HG02763 (cell line): Measurements from ENCODE around the gene C16orf95.

Experiments
- ATAC-seq: cut with Tn5 transposase; IDR thresholded peaks from one replicate; pipeline ENCODE4 v1.9.1; 2021; ENCODE audit warnings: mild to moderate bottlenecking, moderate library complexity; ENCODE audit not compliant: unreplicated experiment

C16orf95 gene

DNA sequence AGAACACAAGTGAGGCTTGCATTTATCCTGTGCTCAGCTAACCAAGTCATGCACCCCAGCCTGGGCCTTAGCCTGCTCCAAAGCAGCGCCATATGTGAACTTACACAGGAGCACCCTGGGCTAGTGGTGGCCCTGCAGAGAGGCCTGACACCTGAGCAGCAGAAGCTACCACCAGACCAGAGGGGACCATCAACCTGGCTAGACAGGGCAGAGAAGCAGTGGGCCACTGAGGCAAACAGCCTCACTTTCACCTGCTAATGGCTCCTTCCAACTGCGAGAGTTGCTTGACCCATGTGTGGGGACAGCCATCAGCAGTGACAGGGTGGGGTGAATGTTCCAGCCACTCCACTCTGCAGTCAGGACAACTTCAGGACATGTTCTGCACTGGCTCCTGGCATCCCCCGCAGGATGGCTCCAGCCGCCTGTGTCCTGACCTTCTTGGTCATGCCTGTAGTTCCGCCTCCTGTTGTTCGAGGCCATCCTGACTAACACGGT, 2.9 kb upstream of the C16orf95 start:
- no peak for ATAC-seq

DNA sequence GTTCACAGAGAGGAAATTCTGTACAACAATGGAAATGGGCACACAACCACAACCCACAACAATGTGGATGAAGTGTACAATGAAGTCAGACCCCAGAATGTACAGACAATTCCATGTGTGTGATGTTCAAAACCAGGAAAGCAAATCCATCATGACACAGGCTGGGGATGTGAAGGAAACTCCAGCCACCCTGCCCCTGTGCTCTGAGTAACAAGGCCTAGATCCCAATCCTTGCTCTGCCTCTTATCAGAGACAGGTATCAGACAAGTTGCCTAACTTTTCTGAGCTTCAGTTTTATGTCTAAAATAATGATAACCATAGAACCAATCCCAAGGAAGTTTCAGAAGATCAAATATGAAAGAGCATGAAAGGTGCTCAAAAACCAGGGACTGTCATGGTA, 1.8 kb upstream of the C16orf95 start:
- ATAC-seq, result no peak

DNA sequence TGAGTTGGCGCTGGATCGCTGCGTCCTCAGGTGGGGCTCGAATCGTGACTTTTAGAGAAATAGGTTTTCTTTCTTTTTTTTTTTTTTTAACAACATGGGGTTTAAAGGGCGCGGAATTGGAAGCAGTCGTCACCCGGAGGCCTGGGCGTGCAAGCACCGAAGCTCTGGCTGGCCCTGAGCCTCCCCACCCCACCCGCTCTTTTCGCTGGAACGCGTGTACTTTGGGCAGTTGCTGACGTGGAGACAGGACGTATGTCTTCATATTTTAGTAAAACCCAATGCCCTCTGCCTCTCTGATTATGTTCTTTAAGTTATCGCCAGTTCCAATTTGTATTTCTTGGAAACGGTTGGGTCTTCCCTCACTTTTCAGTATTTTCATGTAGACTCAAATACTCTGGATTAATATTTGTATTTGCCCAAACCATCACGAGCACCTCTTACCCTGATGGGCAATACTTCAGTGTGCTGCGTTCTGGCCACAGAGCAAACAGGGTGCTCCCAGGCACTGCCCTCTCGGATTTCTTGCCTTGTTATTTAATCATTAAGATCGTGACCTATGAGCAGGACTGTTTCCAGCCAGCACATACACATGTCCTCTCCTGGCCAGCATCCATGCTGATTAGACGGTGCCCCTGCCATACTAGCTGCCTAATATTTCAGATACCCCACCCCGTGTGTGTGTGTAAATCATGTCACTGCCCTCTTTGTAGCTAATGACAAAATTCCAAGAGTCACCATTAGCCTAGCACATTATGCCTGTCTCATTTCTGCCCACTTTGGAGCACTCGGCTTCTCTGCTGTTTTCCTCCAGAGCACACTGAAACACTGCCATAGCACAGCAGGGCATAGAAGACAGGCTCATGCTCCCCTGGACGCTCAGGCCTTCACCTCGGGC, 805 bp upstream of the C16orf95 start:
- no peak for ATAC-seq

DNA sequence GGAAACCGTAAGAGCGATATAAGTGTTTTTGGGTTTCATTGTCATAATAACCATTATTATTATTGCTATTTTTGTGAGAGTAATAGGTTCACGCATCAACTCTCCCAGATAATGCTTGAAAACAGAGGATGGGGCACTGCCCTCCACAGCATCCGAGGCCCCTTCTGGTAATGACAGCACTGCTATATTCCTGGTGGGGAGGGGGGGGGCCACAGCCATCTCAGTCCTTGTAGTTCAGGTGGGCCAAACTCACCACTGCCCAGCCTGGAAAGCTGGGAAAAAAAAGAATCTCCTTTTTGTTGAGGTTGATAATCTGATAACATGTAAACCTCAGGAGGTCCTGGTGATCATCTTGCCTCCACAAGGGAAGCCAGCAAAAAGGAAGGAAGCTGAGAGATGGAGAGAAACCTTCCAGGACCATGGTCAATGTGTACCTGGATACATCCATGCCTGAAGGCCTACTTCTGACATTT, 706 bp downstream of the C16orf95 start:
- ATAC-seq, result no peak

DNA sequence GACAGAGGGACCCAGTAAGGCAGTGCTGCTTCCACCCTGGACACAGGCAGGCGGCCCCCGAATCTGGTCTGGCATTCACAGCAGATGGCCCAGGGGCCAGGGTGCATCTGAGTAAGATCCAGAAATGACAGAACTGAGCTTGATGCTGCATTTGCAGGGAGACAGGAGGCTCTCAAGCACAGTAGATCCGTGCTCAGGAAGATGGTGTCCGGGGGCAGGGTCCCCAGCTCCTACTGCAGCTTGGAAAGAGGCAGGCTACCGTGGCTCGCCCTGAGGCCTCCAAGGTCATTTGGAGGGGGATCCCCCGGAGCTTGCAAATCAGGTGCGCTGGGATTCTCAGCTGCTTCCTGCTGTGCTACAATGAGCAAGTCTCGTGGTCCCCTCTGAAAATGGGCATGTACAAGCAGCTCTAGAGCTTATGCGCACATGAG, 2.2 kb downstream of the C16orf95 start:
- no peak for ATAC-seq

DNA sequence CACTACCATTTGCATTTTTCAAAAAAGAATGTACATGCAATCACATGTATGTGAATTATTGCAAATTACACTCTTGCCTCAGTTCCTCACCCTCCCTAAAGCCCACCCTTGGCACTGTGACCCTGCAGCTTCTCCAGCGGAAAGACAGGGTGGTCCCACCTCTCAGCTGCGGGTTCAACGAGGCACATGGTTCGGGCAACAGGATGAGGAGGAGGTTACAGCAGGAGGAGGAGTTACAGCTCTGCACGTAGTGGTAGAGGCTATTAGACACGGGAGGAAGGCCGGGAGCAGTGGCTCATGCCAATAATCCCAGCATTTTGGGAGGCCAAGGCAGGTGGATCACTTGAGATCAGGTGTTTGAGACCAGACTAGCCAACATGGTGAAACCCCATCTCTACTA, 5.2 kb downstream of the C16orf95 start:
- no peak for ATAC-seq

DNA sequence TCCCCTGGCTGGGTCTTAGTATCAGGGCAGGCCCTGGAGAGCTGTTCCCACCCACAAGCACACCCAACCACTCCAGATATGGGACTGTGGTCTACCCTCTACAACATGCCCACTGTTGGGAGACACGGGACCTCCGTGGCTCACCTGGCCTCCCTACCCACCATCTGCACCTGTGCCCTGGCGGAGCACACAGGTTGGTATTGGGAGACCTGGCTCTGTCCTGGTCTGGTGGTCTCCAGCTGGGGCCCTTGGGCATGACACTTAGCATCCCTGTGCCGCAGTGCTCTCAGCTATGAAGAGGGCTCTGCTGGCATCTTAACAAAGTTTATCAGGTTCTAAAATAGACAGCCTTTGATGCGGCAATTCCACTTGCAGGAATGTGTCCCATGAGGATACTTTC, 5.8 kb downstream of the C16orf95 start:
- no peak for ATAC-seq

DNA sequence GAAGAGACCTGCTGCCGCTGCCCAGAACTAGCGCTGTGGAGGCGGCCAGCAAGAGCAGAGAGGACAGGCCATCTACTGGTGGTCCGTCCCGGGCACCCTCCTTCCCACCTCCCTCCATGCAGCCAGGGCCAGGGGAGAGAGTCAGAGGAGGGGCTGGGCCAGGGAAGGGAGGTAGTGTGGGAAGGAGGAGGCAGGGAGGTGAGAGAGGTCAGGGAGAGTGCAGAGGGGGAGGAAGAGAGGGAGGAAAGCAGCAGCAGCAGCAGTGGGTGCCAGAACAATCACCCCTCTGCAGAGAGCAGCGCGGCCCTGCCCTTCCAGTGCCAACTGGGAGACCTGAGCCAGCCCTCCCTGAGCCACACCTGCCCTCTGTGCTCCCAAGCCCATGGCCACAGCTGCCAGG, 6.6 kb downstream of the C16orf95 start:
- ATAC-seq, result no peak

DNA sequence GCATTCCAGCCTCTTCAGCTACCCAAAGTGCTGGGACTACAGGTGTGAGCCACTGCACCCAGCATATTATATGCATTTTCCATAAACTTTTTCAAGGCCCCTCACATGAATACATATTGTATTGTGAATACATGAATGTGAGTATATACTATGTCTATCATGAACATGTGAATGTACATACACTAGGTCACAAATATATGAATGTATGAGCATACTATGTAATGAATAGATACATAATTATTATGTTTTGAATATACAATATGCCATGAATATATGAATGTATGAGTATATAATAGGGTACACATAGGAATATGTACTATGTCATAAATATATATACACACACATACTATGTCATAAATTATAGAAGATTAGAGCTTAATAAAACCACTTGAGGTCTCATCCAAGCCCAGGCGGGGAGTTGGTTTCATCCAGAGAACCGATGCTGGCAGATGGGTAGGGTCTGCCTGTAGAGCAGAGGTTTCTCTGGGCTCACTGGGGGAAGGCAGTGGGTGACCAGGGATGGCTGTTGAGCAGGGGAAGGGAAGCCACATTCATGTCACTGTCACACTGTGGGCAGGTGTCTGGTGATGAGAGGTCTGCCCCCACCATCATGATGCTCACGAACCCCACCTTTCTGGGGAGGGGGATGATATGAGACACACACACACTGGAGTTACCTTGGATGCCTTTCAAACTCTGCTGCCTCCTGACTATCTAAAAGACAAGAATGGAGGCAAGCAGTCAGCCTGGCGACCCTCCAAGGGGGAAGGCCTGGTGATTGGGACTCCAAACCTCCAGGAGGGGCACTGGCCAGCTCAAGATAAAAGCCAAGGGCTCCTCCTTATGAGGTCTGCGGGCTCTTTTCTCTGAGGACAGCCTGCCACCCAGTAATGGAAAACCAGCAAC, 7.3 kb downstream of the C16orf95 start:
- ATAC-seq, result no peak

DNA sequence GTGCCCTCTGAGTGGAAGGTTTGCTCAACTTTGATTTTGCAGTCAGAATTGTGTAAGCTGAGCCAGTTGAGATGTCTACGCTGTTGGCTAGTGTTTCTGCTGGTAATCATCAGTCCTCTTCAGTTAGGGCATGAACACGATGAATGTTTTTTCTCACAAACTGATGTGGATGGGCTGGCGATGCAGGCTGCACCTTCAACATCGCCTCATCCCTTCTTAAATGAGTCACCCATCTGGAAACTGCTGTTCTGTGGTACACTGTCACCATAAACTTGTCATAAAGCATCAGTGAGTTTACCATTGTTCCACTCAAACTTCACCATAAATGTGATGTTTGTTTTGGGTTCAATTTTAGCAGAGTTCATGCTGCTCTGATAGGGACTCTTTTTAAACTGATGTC, 8.4 kb downstream of the C16orf95 start:
- no peak for ATAC-seq

DNA sequence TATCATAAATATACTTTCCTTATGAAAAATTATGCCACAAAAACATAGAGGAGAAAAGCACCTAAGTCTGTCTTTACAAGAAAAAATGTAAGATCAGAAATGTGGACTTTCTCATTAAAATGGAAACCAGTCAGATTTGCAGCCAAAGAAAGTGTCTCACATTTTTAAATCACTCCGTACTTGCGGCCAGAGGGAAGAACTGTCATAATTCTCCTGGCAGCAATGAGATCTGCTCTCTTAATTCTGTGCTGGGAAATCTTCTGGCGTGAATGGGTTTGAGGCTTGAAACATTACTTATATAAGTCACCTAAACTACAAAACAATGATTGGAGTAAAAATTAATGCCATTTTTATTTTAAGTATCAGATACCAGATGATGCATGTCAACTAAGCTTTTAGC, 10.7 kb downstream of the C16orf95 start:
- ATAC-seq, result no peak

DNA sequence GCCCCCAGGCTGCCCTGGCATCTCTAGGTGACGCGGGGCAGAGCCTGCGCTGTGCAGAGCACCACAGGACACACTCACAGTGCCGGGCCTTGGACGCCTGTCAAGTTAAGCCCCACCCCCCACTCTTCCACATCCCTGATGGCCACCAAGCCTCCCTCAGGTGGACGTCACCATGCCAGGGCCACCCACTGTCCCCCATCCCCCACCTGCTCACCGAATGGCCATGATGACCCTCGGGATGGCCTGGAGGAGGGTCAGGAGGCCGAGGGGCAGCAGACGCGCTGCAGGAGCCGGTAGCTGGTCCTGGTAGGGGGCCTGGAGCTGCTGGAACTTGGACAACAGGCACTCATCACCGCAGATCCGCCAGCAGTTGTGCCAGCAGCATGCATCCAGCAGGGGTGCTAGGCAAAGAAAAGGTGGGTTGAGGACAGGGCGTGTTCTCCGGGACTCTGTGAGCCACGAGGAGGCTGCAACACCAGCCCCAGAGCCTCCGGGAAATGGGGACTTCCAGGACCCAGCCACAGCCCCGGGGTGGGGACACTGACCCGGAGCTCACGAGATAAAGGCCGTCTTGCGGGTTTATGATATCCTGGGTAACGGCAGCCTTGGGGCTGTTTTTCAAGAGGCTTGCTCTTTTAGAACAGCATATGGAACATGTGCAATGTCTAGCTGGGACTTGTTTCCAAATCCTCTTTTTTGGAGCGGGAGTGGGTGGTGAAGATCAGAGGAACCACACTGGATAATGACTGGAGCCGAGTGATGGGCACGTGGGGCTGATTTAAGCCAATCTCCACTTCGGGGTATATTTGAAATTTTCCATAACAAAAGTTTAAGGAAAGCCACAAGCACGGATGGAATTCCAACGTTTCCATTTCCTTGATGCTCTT, 11.4 kb downstream of the C16orf95 start:
- no peak for ATAC-seq

DNA sequence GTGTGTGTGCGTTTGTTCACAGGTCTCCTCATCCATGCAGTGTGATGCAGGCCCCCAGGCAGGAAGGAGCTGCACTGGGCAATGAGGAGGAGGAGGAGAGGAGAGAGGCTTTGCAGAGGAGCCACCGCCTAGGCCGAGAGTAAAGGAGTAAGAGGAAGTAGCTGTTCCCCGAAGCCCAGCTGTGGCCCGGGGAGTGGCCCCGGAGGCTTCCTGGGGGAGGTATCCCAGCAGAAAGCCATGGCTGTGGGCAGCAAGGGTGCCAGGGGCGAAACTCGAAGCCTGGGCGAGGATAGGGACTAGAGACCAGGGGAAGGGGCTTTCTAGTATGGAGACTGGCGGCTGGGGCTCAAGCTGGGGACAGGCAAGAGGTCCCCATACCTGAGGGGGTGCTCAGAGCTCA, 12.2 kb downstream of the C16orf95 start:
- ATAC-seq, result no peak

DNA sequence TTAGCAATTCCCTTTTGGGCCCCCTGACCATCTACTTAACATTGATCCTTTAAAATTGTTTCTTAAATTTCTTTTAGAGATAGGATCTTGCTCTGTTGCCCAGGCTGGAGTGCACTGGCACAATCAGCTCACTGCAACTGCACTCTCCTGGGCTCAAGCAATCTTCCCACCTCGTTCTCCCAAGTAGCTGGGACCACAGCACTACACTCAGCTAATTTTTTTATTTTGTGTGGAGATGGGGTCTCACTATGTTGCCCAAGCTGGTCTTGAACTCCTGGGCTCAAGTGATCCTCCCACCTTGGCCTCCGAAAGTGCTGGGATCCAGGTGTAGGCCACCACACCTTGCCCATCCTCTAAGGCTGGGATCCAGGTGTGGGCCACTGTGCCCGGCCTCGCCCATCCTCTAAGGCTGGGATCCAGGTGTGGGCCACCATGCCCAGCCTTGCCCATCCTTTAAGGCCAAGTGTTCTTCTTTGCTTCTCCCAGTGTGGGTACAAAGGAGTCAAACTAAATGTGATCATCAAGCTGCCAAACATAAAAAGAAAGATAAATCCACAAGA, 13.2 kb downstream of the C16orf95 start:
- no peak for ATAC-seq

DNA sequence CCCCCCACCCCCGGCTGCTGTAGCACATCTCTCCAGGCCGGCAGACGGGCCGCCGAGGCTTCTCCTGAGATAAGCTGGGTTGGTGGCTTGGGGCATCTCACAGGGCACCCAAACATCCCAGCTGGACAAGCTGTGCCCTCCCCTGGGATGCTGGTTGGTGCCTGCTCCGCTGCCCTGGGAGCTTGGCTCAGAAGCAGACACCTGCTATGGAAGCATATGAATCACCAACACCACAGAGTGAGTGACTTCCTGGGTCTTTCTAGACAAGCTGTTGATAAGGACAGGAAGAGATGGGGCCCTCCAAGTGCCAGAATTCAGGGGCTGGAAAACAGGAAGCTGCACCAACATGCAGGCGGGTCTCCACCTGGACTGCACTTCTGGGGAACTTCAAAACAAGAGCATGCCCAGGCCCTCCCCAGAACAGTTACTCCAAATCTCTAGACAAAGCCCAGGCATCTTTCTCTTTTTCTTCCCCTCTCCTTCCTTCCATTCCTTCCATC, 13.7 kb downstream of the C16orf95 start:
- ATAC-seq, result no peak

DNA sequence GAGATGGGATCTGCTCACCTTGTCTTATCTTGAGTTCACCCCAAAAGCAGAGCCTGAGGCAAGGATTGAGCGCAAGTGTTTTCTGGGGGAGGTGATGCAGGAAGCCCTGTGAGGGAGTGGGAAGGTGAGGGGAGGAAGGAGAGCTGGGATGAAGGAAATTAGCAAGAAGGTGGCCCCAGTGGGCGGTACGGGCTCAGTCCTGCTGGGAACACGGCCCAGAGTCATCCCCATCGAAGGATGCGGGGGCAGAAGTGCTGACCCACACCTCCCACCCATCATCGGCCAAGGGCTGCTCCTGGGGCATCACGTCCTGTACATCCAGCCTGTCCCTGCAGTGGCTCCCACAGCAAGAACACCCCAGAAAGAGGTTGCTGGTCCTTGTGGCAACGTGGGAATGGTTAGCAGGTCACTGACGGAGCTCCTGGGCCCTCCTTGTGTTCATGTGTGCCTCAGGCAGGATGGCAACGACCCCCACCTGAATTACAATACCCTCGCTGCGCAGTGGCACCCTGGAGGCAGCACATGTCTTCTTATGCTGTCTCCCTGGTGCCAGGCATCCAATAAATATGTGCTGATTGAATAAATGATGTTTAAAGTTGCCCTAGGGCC, 18.2 kb downstream of the C16orf95 start:
- no peak for ATAC-seq

DNA sequence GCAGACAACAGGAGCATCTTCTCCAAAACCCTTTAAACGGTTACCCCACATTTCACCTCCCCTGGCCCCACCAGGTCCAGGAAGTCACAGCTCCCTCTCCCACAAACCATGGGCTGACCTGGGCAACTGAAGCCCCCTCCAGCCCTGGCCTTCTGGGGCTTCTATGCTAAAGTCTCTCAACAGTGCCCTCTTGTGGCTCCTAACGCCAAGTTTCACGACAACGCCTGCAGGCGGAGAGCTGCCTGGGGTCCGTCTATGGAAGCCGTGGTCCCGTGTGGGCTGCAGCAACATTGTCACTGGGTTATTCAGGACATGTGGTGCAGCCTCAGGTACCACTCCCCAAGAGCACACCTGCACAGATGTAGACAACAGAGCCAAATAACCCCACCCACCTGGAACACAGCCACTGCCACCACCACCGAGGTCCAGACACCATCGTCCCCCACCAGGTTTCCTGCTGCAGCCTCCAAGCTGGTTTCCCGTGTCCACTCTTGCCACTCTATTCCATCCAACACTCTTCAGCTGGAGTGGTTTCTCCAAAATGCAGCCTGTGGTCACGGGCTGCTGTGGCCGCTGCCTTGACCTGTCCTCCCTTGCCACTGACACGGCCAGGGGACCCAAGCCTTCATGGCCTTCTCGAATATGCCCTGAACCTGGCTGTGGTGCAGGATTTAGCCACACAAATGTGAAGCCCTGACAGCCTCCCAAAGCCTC, 19.1 kb downstream of the C16orf95 start:
- no peak for ATAC-seq

DNA sequence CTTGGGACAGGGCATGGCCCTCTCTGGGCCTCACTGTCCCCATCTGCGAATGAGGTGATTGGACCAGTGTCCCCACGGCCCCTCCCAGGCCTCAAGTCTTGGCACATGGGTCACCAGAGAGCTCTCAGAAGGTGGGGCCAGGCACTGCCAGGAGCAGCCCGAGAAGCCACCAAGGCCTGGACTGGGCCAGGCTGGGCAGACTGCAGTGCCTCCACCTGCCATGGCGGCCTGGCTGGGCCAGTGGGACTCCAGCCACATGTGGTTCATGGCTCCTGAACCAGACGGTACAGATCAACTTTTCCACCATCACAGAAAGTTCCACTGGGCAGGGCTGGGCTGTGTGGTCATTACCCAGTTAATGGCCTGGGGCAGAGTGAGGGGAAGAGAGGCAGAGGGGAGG, 19.8 kb downstream of the C16orf95 start:
- ATAC-seq, result no peak
